ENCODE data around the gene CMKLR1.

The CMKLR1 gene

DNA sequence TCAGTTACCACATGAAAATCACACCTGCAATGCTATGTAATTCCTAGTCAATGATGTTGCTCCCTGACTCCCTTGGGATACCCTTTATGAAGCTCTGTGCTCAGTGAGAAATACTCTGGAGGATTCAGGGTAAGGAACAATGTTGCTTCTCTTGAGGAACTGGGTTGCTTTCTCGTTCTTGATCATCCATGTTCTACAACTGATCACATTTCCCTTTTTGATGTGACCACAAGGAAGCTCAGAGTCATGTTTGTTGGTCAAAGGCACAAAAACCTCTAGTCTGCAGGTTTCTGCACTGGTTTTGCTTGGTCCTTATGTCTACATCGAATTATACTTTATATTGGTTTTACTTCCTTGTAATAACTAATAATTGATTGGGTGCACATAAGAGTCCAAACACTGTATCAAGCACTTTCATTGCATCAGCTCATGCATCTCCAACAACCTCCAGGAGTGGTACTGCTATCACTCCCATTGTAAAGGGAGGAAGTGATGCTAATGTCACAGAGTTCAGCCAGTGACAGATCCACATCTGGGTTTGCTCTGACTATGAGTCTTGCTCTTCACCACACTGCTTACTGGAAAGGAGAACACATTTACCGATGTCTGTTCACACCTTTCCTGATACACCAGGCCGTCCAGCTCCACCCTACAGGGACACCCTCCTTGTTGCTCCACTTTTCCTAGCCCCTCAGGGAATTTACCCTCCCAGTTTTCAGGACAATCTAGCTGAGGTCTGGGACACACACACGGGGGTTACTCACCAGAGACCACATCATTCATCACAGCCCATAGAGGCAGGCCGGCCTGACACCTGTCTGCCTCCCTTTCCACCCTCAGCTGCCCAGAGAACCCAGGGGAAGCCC is 41.0 kb downstream of the CMKLR1 start:
- DNase-seq: no peak

DNA sequence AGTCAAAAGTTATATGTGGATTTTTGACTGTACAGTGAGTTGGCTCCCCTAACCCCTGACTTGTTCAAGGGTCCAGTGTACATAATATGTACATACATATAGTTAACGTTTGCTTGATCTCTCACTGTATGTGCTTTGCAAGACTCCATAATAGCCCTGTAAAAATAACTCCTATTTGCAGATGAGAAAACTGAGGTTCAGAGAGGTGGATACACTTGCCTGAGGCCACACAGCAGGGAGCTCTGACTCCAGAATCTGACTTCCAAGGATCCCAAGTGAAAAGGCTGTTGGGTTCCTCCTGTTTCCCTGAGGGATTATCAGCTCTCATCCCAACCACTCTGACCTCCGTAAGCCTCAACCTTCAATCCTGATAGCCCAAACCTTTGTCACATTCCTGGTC is 41.7 kb downstream of the CMKLR1 start:
- DNase-seq: no peak

DNA sequence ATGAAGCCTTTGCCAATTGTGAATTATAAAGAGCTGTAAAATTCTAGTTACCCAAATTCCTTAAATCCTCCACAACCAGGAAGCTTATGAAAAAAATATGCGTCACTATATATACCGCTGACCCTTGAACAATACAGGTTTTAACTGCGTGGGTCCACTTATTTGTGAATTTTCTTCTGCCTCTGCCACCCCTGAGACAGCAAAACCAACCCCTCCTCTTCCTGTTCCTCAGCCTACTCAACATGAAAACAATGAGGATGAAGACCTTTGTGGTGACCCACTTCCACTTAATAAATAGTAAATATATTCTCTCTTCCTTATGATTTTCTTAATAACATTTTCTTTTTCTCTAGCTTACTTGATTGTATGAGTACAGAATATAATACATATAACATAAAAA is 42.2 kb downstream of the CMKLR1 start:
- no peak for DNase-seq

DNA sequence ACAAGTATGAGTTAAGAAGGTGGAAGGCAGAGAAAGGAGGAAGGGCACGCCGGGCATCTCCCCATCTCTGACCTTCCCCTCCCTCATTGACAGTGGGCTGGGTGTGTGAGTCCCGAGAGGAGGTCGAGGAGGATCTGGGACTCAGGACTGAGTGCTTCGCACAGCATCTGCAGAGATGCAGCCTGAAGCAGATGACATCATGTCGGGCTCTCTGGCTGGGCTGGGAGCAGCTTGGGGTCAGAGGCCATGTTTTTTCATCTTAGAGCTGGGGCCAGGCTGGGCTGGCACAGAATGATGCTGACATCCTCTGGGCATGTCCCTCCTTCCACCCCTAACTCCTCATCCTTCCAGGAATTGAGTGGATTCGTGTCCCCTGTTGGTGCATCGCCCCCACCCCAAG is 43.5 kb downstream of the CMKLR1 start:
- no peak for DNase-seq

DNA sequence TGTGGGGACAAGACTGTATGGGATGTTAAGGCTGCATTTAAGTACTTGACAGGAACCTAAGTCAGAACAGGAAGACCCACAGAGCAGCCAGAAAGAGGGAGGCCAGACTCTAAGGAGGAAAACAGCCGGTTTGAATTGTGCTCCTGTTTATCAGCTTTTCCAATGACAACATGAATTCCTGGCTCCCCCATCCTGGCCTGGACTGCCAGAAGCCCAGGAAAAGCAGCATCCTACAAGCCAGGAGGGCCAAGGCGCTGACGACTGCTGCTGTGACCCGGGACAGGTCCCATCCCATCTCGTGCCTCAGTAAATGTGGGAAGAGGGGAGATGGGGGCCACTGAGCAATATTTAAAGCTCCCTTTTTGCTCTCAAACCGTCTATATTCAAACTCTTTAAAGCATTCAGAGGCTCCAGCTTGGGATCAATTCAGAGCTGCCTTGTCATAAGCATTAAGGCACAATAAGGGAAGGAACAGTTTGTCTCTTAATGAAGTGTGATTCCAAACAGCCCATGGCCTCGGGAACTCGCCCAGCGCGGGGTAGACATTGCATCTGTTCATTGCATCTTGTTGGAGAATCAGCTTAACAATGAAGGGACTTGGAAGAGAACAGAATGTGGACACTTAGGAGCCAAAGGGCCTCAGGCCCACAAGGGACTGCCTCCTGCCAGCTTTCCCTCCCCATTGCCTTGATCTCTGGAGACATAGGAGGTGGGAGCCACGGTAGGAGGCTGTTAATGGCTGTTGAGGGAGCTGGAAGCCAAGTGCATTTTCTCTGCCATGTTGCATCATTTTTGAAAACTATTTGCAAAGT is 49.6 kb downstream of the CMKLR1 start:
- DNase-seq: no peak

DNA sequence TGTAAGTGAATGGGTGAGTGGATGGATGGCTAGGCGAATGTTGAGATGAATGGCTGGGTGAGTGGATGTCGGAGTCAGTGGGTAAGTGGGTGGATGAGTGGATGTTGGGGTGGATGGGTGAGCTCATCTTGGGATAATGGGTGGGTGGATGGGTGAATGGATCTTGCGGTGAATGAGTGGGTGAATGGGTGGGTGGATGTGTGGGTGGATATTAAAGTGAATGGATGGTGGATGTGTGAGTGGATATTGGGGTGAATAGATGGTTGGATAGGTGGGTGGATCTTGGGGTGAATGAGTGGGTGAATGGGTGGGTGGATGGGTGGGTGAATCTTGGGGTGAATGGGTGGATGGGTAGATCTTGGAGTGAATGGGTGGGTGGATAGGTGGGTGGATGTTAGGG is 51.9 kb downstream of the CMKLR1 start:
- DNase-seq: no peak

DNA sequence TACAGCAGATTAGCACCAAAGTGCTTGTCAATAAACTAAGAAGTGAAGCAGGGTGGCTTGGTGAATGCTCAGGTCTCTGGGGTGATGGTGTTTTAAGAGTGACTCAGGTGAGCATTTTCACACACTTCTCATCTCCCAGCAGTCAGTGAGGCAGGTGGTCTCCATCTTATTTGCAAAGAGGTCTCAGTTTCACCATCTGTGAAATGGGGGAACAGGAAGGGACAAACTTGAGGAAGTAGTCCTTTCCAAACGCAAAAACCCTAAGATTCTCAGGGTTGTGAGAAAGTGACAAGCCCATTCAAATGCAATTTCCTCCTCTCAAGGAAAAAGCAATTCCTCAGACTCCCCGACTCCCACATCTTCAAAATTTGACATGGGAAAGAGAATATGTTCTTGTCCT is 54.1 kb downstream of the CMKLR1 start:
- no peak for DNase-seq

DNA sequence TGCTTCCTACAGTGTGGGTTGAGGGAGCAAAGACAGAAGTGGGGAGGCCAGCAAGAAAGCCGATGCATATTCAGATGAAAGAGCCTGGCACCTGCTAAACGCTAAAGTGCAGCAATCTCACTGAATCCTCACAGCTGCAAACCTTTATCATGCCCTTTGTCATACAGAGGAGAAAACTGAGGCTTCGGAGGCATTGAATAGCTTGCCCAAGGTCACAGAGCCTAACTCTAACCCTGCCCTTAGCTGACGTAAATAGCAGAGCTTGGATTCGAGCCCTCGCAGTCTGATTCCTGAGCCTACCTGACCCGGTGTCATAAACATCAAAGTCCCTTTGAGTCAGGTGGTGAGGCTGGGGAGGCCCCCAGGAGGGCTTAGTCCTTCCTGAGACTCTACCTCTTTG is 54.9 kb downstream of the CMKLR1 start:
- no peak for DNase-seq

DNA sequence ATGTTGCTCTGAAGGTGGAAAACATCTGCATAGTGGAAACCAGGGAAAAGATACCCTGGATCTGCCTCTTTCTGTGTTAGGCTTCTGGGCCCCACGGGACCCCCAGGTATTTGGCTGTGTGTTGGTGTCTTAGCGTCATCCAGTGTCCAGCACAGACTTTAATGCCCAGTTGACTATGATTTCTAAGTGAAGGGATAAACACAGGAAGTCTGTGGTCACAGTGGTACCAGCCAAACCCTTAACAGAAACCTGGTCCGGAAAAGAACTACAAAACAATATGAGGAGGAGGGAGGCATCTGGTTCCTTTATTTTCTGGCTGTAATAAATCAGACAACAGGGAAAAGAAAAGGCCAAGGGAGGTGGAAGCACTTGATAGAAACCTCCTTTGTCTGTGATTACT is 56.4 kb downstream of the CMKLR1 start:
- no peak for DNase-seq

DNA sequence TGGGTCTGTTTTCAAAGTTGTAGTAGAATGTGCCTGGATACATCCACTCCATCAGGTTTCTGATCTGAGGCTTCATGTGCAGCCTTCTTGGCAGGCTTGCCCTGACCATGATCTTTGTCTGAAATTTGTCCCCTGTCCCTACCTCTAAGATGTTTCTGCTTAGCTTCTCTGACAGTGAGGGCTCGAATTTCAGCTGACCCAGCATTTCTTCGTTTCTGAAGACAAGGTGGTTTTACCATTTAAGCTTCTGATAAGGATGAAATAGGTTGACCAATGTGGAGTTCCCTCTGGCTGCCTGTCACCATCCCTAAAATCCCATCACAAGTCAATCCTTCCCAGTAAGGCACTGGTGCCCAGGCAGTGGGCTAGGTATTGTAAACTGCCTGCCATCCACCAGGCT is 57.0 kb downstream of the CMKLR1 start:
- DNase-seq: no peak

DNA sequence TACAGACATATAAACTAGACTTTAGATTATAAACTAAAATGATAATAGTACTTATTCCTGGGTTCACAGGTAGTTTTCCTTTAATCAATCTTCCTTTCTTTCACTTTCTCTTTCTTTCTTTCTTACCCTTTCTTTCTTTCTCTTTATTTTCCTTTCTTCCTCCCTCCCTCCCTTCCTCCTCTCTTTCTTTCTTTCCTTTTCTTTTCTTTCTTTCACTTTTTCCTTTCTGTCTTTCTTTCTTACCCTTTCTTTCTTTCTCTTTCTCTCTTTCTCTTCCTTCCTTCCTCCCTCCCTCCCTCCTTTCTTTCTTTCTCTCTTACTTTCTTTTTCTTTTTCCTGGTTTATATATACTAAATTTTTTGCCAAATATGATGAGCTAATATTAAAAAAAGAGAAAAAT is 61.5 kb downstream of the CMKLR1 start:
- DNase-seq: no peak

DNA sequence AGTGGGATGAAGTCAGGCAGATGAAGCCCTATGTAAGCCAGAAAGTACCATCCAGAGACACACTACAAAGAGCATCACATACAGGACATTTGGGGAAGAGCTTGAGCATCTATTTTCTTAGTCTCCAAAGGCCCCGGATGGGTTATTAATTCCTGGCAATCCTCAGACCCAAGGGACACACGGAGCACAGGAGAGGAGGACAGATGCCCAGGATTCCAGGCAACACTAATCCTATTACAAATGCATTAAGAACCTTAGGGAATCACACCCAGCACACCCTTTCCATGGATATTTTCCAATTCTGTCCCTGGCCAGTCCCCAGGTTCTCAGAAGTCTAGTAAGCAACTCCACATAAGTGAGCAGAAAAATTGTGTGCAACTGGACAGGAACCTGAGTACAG is 65.9 kb downstream of the CMKLR1 start:
- no peak for DNase-seq

DNA sequence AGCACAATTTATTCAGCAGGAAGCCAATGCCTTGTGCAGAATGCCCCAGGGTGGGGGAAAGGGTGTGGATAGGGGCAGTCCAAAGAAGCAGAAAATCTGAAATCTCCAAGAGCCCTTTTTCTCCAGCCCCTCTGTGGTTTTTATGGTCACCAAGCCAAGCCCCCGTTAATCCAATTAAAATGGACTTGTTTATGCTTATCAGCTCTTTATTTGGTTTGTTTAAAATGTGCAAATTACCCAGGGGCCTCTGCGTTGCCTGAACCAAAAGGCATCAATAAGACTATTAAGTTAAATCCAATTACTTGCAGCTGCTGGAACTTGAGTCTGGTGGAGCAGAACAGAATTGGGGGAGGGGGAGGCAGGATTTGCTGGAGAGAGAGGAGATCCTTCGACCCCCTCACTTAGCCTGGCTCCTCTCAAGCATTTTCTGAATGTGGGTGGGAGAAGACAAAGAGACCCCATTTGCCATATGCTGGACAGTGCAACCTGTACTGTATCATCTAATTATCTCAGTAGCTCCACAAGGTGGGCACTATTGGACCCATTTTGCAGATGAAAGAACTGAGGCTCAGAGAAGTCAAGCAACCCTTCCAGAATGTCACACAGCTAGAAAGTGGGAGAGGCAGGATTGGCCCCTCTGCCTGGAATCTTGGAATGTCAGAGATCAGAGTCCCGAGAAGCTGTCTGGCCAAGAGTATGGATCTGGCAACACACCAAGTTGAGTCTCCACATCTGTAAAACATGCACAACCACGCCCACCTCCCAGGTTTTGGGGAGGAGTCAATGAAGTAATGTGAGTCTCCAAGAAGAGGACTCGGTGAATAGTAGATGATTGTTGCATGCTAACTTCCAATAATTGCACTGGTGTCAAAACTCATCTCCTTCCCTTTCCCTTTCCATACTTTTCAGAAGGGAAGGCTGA is 66.9 kb downstream of the CMKLR1 start:
- no peak for DNase-seq

DNA sequence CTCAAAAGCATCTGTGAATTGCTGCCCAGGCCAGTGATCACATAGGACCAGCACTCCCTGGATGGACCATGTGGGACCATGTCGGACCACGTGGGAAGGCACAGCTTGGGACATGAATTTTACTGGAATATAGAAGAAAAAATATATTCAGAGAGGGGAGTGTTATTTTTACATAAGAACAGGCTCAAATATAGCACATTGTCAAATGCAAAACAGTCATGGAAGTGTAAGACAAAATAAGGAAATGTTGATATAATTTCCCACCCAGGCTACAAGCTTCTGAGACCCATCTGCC is 68.3 kb downstream of the CMKLR1 start:
- DNase-seq: no peak

DNA sequence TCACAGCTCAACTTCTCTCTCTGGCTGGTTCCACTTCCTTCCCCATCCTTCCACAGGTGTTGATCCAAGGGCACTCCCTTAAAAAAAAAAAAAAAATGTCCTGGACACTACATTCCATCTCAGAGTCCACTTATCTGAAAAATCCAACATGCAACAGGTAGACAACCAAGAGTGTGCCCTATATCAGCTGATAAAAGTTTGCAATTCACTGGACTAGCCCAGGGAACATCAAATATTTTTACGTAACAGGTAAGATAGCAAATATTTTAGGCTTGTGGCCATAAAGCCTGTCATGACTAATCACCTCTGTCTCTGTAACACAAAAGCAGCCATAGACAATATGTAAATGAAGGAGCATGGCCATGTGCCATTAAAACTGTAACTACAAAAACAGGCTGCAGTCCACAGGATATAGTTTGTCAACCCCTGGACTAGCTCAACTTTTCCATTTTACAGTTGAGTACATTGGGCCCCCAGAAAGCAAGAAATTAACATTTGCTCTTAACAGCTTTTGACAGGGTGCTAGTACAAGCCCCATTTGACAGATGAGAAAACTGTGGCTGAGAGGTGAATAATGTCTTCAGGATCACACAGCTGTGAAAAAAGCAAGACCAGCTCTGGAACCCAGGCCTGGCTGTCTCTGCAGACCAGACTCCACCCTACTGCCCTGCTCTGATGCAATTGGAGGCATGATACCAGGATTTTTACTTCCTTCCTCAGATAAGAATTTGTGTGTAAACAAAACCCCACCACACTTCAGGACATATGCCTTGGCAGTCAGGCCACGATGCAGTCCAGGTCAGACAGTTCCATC is 68.9 kb downstream of the CMKLR1 start:
- DNase-seq: no peak

DNA sequence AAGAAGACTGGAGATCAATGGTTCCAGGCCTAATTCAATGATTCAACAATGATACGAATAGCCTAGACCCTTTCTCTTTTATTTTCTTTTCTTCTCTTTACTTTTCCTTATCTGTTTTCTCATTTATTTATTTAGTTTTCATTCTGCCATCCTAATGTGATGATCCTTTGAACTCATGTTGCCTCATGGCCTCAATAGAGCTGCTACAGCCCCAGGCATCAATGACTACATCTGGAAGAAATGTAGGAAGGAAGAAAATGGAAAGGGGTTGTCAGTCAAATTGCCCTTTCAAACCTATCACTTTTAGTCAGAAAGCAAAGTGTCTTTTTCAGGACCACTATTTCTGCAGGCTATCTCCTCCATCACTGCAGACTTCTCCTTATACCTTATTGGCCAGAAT is 69.9 kb downstream of the CMKLR1 start:
- DNase-seq: no peak

DNA sequence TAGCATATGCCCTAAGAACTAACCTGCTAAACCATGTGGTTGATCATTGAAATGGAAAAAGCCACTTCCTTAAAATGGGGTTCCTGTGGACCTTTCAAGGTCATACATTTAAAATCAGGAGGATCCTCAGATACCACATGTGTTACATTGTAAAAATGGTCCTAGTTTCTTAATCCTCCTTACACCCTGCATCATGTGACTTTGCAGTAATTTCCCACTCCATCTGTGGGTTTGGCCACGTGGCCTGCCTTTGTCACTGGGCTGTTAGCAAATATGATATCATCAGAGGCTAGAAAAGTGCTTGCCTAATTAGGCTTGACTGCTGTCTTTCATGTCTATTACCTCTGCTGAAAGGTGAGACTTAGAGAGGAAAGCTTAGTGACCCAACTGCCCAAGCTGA is 70.7 kb downstream of the CMKLR1 start:
- DNase-seq: no peak

DNA sequence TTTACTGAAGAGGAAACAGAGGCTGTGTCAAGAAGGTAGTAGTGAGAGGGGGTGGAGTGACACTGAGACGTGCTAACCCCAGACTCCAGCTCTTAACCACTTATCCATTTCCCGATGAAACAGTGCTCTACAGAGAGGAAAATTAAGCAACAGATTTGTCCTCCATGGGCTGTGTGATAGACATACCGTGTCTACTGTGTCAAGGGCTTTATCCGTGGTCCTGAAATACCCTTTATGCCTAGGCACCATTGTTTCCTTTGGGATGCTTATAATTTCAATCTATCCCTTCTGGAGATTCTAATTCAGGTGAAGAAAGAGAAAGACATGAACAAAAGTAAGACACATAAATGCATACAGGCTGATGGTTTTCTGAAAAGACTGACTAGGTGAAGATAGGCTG is 71.7 kb downstream of the CMKLR1 start:
- no peak for DNase-seq

DNA sequence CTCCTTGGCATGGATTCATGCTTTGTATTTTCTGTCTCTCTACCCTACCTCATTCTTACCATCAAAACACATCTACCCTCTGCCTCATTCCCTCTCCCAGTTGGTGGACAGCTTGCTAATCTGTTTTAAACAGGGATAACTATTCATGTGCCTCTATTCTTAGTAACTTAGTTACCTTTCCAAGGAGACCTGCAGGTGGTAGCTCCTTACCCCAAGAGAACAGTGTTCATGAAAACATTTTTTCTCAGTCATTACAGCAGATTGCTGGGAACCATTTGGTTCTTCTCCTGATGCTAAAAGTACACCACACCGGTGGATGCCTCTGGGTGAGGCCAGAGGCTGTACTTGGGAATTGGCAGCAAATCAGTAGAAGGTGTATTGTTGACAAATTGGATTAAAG is 73.0 kb downstream of the CMKLR1 start:
- no peak for DNase-seq

DNA sequence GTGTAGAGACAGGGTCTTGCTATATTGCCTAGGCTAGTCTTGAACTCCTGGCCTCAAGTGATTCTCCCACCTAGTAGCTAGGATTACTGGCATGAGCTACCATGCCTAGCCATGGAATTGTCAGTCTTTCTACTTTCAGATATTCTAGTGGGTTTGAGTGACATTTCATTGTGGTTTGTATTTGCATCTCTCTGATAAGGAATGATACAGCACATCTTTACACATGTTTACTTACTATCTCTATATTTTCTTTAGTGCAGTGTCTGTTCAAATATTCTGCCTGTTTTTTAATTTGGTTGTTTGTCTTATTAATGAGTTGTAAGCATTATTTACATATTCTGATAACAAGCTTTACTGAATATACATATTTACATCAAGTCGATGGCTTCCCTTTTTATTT is 73.6 kb downstream of the CMKLR1 start:
- no peak for DNase-seq

DNA sequence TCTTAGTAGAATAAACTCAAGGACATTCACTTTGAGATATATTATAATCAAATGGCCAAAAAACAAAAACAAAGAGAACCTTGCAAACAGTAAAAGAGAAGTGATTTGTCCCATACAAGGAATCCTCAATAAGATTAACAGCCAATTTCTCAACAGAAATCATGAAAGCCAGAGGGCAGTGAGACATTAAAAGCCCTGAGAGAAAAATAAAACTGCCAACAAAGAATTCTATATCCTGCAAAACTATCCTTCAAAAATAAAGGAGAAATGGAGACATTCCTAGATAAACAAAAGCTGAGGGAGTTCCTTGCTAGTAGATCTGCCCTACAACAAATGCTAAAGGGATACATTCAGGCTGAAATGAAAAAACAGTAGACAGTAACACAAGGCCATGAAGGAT is 78.1 kb downstream of the CMKLR1 start:
- DNase-seq: no peak

DNA sequence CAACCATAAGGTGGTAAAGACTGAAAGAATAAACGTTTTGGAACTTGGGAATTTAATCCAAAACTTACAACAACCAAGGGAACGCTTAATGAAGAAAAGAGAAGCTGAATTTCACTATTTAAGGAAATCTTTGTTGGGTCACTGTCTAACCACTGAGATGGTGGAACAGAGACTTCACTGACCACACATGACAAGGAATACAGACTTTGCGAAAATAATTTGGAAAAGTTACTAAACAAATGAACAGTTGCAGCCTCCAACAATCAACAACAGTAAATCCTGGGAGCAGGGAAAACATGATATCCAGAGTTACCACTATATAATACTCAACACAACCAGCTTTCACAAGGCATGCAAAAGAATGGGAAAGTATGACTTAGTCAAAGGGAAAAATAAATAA is 79.1 kb downstream of the CMKLR1 start:
- no peak for DNase-seq
